ENCODE measurements around the gene YY1.
A peak's percentile ranks its signal among the peaks of the same experiment; 100 is the strongest.

The YY1 gene

DNA sequence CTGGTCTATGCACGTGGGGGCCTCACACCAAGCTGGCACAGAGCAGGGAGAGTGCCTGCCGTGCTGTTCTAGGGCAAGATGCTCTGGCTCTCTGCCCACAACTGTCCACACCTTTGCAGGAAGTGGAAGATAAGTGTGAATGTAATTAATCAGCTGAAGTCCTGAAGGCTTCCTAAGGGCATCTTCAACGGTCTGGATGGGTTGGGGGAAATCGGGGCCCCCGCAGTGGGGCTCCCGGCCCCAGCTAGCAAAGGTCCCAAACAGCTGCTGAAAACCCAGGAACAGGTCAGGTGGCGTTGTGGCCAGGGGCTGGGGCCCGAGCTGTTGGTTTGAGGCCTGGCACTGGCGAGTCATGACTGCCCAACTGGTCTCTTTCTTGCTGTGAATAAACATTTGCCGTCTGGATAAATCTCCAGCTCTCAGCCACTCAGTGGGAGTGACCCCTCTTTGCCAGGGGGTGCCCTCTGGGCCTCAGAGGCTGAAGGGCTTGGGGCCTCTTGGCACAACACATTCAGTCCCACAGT lies 74.0 kb downstream of the YY1 start:
- DNase-seq (ENCODE audit: low read depth in 4 of 4, low spot score in 1 of 4) = no peak

DNA sequence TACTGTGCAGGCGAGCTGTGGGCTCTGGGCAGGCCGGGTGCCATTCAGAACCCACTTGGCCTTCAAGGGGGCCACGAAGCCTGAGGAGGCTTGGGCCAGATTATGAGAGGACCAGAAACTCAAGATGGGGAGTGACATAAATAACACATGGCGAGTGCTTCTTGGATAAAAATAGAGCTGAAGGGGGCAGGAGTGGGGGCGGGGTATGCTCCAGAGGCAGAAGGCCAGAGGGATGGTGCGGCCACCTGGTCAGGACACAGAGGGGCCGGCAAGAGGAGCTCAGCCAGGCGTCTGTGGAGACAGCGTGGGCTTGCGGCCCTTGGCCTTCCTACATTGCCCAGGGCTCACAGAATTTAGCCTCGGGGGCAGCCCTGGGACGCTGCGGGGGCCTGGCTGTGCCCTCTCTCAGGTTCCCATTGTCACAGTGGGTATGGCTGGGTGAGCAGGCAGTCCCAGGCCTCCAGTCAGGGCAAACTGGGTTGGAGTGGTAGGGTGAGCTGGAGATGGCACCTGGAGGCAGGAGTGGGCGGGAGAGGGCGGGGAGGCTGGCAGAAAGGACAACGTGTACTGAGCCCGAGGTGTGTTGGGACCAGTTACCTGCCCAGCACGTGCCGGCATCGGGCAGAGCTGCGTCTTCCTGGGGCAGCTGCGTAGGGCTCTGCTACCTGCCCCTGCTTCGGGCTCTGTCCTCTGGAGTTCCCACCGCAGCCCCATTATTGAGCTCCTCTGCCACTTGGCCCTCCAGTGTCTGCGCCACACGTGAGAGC lies 74.7 kb downstream of the YY1 start:
- DNase-seq (ENCODE audit: low read depth in 4 of 4, low spot score in 1 of 4) = no peak

DNA sequence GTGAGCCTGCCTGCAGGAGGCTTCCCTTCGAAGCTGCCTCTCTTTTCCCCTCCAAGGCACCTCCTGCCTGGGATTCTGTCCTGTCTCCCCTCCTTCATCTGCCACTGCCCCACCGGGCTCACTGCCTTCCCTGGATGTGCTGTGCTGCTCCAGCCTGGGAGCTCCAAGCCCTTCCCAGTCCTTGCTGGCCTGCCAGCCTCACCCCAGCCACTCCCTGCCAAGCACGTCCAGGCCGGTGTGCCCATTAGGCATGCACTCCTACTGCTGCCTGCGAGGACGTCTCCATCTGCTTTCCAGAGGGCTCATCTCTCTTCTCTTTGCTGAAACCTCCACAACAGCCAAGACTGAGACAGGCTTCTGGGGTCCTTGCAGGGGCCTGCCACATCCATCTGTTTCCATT lies 75.8 kb downstream of the YY1 start:
- DNase-seq (ENCODE audit: low read depth in 4 of 4, low spot score in 1 of 4) = no peak

DNA sequence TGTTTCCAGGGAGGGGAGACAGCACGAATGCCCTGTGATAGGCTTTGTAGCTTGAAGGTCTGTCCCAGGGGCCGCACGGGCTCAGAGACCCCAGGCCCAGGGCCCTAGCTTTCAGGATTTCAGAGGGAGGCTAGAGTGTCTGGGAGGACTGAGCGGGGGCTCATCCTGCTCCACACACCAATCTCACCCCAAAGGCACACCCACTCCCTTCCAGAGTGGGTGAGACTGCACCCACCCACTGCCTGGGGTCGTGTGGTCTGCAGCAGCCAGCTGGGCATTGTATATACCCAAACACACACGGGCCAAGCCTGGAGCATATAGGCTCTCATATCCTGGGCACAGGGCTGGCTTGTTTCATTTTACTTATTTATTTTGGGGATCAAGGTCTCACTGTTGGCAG lies 78.4 kb downstream of the YY1 start:
- DNase-seq (ENCODE audit: low read depth in 4 of 4, low spot score in 1 of 4) = no peak

DNA sequence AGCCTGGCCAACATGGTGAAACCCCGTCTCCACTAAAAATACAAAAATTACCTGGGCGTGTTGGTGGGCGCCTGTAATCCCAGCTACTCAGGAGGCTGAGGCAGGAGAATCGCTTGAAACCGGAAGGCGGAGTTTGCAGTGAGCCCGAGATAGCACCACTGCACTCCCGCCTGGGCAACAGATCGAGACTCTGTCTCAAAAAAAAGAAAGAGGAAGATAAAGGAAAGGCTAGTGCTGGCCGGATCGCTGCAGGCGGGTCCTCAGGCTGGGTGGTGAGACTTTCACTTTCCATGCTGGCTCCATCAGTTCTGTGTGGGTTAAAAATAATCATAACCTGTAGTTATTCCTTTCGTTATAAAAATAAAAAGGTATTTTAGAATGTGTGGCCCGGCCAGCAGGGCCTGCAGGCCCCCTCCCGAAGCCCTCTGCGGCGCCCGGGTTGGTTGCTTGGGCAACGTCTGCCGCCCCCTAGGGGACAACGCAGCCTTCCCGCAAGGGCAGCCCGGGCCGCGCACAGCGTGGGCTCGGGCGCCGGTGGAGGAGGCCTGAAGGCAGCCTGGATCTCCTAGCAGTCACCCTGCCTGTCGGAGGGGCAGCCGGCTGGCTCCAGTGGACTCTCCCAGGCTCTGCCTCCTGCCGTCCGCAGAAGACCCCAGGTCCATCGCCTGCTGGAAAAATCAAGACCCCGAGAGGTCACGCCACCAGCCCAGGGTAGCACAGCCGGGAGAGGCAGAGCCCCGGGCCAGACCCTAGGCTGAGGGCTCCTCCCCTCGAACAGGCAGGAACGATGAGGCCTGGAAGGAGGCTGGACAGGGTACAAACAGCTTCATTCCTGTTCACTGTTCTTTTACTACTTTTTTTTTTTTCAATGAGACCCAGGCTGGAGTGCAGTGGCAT lies 79.2 kb downstream of the YY1 start:
- DNase-seq (ENCODE audit: low read depth in 4 of 4, low spot score in 1 of 4) = peak; percentile 33 to 57 (median 45)

DNA sequence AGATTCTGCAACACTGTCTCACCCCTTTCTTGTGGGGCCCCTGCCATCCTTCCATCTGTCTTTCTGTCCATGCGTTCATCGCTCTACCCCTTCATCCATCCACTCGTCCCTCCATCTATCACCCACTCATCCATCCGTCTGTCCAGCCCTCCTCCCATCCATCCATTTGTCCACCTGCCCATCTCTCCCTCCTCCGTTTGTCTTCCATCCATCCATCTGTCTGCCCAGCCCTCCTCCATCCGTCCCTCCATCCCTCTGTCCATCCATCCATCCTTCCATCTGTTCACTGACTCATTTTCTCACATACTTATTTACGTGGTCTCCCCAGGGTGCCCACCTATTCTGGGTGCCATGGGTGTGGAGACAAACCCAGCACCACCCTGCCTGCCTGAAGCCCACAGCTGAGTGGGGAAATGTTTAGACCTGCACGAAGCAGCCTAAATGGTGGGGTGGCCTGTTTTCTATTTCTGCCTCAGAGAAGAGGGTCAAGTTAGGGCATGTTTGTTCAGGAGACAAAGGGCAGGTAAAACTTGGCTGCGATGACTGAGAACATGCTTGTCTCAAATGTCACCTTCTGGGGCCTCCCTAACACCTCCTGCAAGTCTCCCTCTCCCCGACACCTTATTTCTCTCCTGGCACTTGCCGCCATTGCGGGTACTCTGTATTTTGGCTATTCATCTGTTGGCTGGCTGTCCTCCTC lies 81.4 kb downstream of the YY1 start:
- DNase-seq (ENCODE audit: low read depth in 4 of 4, low spot score in 1 of 4) = no peak

DNA sequence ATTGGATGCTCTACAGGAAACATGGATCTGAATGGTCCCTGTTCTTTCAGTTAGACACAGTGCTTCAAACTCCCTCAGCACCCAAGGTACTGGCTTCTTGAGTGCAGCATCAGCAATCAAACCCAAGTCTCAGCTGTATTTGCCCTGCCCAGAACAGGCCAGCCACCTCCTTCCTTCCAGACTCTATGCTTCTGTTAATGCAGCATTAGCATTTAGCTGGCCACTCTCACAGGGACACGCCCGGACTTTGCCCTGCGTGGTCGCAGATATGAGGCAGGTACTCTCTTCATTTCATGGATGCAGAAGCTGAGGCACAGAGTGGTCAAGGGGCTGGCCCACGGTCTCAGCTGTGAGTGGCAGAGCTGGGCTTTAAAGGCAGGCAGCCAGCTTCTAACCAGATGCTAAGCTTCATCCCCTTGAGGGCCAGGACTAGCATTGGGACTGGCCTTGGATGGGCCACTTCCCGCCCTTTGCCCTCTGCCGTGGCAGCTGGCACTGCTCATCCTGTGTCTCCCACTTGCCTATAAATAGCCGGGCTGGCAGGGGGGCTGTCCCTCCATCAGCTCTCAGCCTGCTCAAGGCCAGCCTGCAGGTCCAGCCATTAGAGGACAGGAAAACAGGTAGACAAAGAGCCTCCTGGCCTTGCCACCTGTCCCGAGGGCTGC lies 82.7 kb downstream of the YY1 start:
- DNase-seq (ENCODE audit: low read depth in 4 of 4, low spot score in 1 of 4) = no peak

DNA sequence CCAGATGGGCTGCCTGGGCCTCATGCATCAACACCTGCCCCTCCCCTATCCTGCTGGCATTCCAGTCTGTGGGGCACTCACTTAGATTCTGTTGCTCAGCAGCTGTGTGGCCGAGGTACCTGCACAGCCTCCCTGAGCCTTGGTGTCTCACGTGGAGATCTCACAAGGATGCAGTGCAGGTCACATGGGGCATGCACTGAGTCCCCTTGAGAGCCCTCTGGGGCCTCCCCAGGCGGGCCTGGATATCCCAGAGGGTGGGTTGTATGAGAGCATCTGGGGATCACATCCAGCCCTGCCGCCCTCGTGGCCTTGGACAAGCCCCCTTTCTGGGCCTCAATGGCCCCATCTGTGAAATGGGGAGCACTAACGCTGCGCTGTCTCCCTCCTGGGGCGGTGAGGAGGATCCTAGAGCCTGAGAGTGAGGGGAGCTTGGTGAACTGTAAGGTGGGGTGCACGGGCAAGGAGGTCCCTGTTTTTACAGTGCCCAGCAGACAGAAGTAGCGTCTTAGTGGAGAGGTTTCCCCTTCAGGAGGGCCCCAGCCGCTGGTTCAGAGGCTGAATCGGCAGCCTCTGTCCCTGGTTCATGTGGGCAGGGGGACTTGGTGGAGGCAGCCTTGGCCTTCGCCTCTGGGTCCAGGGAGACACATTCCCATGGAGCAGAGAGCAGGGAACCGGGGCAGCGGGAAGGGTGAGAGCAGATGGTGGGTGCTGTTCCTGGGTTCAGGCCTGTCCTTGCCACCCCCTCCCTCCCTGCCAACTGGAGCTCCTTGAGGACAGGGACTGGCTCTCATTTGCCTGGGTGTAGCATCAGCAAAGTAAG lies 83.4 kb downstream of the YY1 start:
- DNase-seq (ENCODE audit: low read depth in 4 of 4, low spot score in 1 of 4) = no peak

DNA sequence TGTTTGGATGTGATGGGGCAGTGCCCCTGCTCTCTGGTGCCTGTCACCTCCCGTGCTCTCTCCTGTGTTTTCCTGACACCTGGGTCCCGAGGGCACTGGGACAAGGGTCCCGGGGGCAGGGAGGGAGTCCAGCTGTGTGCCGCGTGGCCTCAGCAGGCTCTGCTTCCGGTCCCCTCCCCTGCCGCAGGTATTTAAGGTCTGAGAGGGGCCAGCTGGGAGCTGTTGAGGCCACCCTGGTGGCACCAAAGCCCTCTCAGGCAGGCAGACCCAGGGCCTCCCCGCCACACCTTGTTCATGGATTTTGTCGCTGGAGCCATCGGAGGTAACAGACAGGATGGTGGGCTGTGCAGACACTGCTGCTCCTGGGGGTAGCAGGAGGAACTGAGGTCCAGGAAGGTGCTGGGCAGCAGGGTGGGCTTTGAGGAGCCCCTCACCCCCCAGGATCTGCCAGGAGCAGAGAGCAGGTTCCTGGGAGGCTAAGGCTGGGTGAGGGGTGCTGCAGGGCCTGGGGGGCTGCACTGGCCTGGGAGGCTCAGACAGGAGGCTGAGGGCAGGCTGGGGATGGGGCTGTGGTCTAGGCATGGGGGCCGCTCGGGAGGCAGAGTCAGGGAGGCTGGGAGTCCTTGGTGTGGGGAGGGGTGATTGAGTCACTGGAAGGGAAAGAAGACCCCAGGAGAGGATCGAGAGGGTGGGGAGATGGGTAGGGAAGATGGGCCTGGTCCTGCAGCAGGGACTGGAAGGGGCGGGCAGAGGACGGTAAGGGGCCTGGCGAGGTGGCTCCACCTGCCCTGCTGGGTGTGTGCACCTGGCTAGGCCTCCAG lies 84.4 kb downstream of the YY1 start, which contains the start of gene SLC25A47:
SLC25A47 (plus strand) TSS at position 219 of the 821 bp plus-strand sequence; CDS start at position 295, 76 bp downstream.
- no peak for DNase-seq (ENCODE audit: low read depth in 4 of 4, low spot score in 1 of 4)

DNA sequence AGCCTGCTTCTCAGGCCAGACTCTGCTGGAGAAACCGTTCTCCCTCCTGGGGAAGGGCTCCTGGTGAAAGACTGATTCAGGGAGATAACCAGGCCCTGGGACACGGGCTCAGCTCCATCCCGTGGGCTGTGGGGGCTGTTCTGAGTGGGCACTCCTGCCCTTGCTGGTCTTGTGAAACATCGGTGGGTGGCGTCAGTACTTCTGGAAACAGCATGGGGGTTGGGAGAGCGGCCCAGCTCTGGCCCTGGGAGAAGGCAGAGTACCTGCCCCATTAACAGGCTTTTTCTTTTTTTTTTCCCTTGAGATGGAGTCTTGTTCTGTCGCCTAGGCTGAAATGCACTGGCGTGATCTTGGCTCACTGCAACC lies 85.0 kb downstream of the YY1 start:
- no peak for DNase-seq (ENCODE audit: low read depth in 4 of 4, low spot score in 1 of 4)

DNA sequence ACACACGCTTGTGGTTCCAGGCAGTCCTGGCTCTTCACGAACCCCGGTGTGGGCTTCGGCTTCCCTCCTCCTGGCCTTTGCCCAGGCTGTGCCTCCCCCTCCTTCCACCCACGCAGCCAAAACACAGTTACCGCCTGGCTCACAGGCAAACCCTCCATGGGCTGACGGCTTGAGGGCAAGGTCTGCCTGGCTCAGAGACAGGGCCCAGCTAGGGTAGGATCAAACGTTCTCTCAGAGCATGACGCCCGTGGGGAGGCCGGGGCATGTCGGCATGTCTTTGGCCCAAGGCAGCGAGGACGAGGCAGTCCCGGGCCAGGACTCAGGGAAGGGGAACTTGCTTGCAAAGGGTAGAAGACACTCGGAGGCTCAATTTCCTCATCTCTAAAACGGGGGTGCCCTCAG lies 86.3 kb downstream of the YY1 start:
- DNase-seq (ENCODE audit: low read depth in 4 of 4, low spot score in 1 of 4) = no peak

DNA sequence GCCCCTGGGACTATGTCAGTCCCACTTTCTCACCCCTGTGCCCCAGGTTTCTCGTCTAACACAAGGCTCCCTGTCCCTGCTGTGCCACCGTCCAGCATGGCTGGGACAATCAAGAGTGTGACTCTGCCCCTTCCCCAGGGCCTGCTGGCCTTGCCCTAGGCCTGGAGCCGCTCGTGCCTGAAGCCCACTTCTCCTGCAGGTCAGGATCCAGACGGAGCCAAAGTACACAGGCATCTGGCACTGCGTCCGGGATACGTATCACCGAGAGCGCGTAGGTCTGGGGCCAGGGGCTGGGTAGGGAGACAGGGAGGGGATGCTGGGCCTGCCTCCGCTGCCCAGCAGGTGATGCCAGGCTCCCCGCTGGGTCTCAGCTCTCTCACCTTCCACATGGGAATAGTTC lies 87.0 kb downstream of the YY1 start:
- no peak for DNase-seq (ENCODE audit: low read depth in 4 of 4, low spot score in 1 of 4)

DNA sequence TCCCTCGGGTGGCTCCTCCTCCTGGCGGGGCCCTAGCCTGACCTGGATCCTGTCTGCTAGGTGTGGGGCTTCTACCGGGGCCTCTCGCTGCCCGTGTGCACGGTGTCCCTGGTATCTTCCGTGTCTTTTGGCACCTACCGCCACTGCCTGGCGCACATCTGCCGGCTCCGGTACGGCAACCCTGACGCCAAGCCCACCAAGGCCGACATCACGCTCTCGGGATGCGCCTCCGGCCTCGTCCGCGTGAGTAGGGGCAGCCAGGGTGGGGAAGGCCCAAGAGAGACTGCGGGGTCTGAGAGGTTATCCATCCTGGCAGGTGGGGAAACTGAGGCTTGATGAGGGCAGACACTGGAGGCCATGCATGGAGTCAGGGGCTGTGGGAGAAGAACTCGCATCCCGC lies 88.2 kb downstream of the YY1 start:
- DNase-seq (ENCODE audit: low read depth in 4 of 4, low spot score in 1 of 4) = no peak

DNA sequence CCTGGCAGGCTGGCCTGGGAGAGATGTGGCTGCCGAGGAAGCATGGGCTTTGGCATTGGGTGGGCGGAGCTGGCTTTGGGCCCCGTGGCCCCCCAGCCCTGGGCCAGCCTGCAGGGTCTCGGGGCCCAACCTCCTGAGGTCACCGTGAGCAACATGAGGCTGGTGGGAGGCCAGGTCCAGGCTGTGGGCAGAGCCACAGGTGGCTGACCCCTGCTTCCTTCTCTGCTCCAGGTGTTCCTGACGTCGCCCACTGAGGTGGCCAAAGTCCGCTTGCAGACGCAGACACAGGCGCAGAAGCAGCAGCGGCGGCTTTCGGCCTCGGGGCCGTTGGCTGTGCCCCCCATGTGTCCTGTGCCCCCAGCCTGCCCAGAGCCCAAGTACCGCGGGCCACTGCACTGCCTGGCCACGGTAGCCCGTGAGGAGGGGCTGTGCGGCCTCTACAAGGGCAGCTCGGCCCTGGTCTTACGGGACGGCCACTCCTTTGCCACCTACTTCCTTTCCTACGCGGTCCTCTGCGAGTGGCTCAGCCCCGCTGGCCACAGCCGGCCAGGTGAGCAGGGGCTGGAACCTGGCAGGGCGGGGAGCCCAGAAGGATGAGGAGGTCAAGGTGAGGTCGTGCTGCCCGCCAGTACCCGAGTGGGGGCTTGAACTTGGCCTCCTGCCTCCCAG lies 89.7 kb downstream of the YY1 start:
- DNase-seq (ENCODE audit: low read depth in 4 of 4, low spot score in 1 of 4) = no peak

DNA sequence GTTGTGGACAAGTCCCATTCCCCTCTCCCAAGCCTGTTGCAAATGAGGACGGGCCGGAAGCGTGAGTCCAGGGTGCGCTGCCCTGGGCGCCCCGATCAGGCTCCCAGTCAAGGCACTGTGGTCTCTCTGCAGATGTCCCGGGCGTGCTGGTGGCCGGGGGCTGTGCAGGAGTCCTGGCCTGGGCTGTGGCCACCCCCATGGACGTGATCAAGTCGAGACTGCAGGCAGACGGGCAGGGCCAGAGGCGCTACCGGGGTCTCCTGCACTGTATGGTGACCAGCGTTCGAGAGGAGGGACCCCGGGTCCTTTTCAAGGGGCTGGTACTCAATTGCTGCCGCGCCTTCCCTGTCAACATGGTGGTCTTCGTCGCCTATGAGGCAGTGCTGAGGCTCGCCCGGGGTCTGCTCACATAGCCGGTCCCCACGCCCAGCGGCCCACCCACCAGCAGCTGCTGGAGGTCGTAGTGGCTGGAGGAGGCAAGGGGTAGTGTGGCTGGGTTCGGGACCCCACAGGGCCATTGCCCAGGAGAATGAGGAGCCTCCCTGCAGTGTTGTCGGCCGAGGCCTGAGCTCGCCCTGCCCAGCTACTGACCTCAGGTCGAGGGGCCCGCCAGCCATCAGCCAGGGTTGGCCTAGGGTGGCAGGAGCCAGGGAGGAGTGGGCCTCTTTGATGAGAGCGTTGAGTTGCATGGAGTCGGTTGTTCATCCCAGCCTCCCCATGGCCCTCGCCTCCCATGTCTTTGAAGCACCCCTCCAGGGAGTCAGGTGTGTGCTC lies 90.5 kb downstream of the YY1 start:
- no peak for DNase-seq (ENCODE audit: low read depth in 4 of 4, low spot score in 1 of 4)

DNA sequence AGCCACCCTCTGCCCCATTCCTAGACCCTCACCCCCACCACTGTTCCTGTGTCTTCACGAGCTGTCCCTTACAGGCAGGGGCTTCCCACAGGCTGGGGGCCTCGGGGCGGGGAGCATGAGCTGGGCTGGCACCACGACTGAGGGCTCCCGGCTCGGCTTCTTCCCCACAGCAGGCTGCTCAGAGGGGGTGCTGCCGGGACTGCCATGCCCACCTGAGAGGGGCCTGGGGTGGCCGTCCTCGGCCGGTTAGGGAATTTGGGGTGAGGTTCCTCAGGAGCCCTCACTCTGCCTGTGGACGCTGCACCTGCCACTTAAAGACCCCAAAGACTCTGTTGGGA lies 91.0 kb downstream of the YY1 start:
- DNase-seq (ENCODE audit: low read depth in 4 of 4, low spot score in 1 of 4) = no peak

DNA sequence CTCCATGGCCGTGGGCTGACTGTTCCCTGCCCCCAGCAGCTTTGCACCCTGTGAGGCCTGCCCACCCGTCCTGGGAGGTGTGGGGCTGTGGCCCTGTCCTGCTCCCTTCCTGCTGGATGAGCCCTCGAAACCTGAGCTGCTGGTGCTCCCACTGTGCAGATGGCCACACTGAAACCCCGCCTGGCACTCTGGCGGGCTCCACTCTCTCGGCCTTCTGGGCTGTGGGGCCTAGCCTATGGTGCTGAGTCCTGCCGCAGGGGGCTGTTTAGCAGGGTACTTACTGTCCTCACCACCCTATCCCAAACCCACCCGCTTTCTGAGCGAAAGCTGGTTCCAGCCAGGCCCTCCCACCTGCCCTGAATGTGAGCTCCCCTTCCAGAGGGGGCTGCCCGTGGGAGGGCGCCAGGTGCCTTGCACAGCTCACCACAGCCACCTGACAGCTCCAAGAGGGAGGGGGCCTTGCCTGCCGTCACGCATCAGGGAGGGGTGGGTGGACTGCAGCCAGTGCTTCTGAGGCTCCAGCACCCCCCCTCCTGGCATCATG lies 91.5 kb downstream of the YY1 start:
- DNase-seq (ENCODE audit: low read depth in 4 of 4, low spot score in 1 of 4) = no peak
